HG03565 (cell line): Measurements from ENCODE around the gene NDRG2.

Experiments
- ATAC-seq: cut with Tn5 transposase; IDR thresholded peaks from one replicate; pipeline ENCODE4 v1.9.1; 2021; ENCODE audit warnings: mild to moderate bottlenecking, moderate library complexity; ENCODE audit not compliant: unreplicated experiment

Gene NDRG2

DNA sequence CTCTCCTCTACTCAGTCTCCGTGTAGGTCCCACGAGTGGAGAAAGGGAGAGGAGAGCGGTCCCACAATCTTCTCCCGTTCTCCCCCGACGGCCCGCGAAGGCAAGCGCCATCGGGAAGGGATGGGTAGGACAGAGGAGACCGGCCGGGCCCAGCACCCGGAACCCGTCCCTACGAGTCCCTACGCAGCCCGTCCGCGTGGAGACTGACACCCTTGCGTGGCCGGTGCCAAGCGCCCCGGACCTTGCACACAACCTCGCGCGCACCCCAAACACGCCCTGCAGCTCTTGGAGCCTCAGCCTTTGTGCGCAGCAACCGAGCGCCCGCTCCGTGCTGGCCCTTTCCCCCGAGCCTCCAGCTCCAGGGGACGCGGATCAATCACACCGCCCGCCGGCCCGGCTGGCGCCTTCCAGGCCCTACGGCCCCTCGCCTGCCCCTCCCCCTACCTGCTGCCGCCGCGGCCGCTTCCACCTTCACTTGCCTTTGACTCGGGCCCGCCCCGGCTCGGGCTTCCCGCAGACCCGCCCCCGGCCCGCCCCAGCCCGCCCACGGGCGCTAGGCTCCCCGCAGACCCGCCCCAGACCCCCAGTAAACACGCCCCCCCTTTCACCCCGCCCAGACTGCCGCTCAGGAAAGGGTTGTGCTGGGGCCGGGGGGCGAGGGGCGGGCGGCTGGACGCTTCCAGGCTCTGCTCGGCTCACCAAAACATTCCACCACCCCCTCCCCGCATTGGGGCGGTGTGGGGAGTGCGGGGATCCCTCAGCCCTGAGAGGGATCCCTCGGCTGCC is at the start of gene NDRG2:
Gene NDRG2 (minus strand): TSS at position 477 of the 786 bp plus-strand sequence. CDS start 1,746 bp downstream, outside the sequence.
- ATAC-seq = no peak

DNA sequence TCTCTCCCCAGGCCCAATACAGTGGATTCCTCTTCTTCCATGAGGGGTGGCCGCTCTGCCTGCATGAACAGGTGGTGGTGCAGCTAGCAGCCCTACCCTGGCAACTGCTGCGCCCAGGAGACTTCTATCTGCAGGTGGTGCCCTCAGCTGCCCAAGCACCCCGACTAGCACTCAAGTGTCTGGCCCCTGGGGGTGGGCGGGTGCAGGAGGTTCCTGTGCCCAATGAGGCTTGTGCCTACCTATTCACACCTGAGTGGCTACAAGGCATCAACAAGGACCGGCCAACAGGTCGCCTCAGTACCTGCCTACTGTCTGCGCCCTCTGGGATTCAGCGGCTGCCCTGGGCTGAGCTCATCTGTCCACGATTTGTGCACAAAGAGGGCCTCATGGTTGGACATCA is 49.1 kb upstream of the NDRG2 start:
- ATAC-seq = no peak

GRCh38 chr14:21072781-21073339 is 48.0 kb upstream of the NDRG2 start:
- no peak for ATAC-seq

GRCh38 chr14:21072031-21072473 is 47.2 kb upstream of the NDRG2 start:
- no peak for ATAC-seq

GRCh38 chr14:21071225-21072030 is 46.6 kb upstream of the NDRG2 start:
- peak; percentile 49 for ATAC-seq

GRCh38 chr14:21070610-21071224 is 45.9 kb upstream of the NDRG2 start:
- no peak for ATAC-seq

DNA sequence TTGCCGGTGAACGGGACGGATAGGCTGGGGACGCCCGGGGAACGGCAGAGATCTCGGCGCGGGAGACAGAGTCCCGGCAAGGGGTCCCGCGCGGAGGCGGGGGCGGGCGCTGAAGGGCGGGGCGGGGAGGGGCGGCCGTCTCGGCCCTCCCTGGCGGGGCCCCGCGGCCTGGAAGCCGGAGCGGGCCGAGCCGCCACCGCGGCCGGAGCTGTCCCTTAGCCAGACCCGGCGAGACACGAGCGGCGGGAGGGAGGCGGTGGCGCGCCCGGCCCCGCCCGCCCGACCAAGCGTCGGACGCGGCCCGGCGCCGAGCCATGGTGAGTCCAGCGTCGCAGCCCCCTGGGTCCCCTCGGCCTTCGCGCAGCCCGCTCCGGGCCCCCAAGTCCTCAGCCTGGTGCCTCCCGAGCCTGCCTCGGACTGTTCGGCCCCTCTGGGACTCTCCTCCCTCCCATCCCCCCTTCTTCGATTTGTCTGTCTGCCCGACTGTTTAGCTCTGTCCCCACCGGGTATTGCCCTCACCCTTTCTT is 45.3 kb upstream of the NDRG2 start, which contains the start of gene ARHGEF40:
Gene ARHGEF40 (plus strand): TSS at position 222 of the 527 bp plus-strand sequence. CDS start 93 bp downstream, at position 315.
- no peak for ATAC-seq

DNA sequence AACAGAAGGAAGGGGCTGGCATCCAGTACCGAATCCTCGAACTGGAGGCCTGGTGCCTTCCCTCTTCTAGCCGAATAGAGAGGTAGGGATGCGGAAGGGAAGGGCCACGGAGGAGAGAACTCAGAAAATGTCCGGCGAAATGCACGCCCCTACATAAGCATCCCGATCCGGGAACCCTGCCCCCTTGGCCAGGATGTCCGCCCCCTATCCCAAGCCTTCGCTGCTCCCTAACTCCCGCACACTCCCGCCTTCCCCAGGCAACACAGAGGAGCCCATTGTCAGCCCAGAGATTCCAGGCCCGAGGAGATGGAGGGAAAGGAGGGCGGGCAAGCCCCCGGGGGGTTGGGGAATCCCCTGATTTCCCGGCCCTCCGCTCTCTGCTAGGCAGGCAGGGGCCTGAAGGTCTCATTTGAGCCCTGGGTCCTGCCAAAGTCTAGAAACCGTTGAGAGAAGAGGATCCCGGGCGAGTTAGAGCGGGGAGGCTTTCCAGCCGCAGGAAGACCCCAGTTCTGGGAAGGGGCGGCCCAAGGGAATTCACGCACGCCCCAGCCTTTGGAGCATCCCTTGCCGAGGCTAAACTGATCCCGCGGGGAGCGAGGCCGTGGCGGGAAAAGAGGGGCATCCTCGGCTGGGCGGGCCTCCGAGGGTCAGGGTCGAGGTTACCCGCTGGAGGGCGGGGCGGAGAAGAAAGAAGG is 44.7 kb upstream of the NDRG2 start:
- ATAC-seq = no peak

GRCh38 chr14:21068521-21069387 is 43.9 kb upstream of the NDRG2 start:
- ATAC-seq = no peak

- ATAC-seq = no peak
Observed at GRCh38 chr14:21066882-21067502, 42.1 kb upstream of the NDRG2 start.

- ATAC-seq = no peak
Observed at GRCh38 chr14:21063479-21063878, 38.6 kb upstream of the NDRG2 start.

DNA sequence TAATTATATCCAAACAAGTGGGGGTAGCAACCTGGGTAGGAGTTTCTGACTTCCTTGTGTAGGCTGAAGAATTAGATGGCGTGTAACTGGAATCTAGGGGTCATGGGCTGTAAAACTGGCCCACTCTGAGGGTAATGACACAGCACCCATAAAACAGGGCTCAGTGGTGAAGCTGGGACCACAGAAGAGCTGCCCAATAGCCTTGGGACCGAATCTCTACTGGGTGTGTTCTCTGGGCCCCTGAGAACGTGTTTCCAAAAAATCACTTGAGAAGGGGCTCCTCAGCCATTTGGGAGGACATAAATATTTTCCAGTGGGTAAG is 36.4 kb upstream of the NDRG2 start:
- ATAC-seq = no peak

GRCh38 chr14:21060614-21061346 is 35.9 kb upstream of the NDRG2 start:
- no peak for ATAC-seq

- ATAC-seq = no peak
Observed at GRCh38 chr14:21059842-21060613, 35.2 kb upstream of the NDRG2 start.

DNA sequence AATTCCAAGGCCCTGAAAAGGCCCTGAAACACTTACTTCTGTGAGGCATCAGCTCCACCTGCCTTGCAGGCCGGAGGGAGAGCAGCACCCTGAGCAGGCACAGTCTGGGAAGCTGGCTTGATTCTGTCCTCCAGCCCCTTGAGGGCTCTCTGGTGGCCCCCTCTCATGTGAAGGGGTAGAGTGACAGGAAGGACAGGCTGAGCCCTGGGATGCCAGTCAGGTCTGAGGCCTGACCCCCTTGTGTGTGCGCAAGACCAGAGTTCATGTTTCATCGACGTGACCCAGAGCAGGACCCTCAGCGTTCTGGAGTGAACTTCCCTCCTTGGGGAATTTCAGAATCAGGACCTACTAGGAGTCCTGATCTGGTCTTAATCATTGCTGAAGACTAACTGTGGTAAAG is 34.0 kb upstream of the NDRG2 start:
- no peak for ATAC-seq

DNA sequence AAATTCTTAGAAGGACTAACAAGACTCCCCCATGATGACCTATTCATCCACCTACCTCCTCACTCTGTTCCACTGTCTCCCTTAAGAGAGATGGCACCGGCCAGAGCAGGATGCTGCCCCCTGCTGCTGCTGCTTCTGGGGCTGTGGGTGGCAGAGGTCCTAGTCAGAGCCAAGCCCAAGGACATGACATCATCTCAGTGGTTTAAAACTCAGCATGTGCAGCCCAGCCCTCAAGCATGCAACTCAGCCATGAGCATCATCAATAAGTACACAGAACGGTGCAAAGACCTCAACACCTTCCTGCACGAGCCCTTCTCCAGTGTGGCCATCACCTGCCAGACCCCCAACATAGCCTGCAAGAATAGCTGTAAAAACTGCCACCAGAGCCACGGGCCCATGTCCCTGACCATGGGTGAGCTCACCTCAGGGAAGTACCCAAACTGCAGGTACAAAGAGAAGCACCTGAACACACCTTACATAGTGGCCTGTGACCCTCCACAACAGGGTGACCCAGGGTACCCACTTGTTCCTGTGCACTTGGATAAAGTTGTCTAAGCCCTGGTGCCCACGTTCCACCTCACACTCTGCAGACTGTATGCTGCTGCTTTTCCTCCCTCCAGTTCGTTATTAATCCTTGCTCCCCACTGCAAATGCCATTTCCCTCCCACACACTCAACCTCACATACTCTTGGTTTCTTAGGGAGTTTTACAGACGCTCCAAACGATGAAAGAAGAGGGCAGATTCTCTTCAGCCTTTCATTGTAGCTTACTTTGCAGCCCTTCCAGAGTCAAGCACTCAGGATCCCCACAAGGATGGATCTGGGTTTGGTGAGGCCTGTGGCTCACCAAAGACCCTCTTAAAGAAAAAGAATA is 33.2 kb upstream of the NDRG2 start, which contains the start of gene RNASE8:
Gene RNASE8 (plus strand): TSS at position 20 of the 873 bp plus-strand sequence. CDS start 71 bp downstream, at position 91.
- no peak for ATAC-seq
